ENCODE results near the gene TMEM30A.

The TMEM30A gene

GRCh38 chr6:75300531-75300855 is 15.9 kb upstream of the TMEM30A start:
- H3K27me3 ChIP-seq (ENCODE audit: control insufficient read depth in 3 of 3, insufficient read depth in 3 of 3, low read depth in 1 of 3, low read length in 3 of 3) = no peaks in the 10 kb centered on the region
- no peak for DNase-seq (ENCODE audit: low spot score)
- no peak overlapping the region for H2BK5ac ChIP-seq (ENCODE audit: low read length)
- H3K9me3 ChIP-seq (replicated peaks in 1 of 2; ENCODE audit: control insufficient read depth in 2 of 2, insufficient read depth in 1 of 2, low read depth in 1 of 2, low read length in 2 of 2) = no peaks in the 10 kb centered on the region
- no peak overlapping the region for H3K9ac ChIP-seq (ENCODE audit: low read depth, low read length, poor library complexity)
- no peak overlapping the region for H2AFZ ChIP-seq (ENCODE audit: low read length)
- no peak overlapping the region for H3K27ac ChIP-seq (replicated peaks; ENCODE audit: low read length)
- no peak overlapping the region for H3K18ac ChIP-seq (ENCODE audit: low read length)
- H2BK12ac ChIP-seq (ENCODE audit: low read length) = no peak overlapping the region
- H3K14ac ChIP-seq (ENCODE audit: low read length) = no peak overlapping the region
- H3K79me1 ChIP-seq (ENCODE audit: low read depth, low read length) = no peaks in the 10 kb centered on the region
- no peaks in the 10 kb centered on the region for H3K36me3 ChIP-seq (replicated peaks in 1 of 2; ENCODE audit: control insufficient read depth in 2 of 2, insufficient read depth in 2 of 2, low read length in 2 of 2)
- no peak overlapping the region for H4K8ac ChIP-seq (ENCODE audit: low read depth, low read length)
- H2AK5ac ChIP-seq (ENCODE audit: low read depth, low read length) = no peak overlapping the region
- H2BK15ac ChIP-seq (ENCODE audit: low read length) = no peak overlapping the region
- H2BK120ac ChIP-seq (ENCODE audit: low read depth, low read length) = no peak overlapping the region
- H3K23ac ChIP-seq (ENCODE audit: low read depth, low read length, poor library complexity) = no peak overlapping the region
- WGBS, 2 donors (ENCODE audit: extremely low coverage in 2 of 2, insufficient read length in 2 of 2, insufficient replicate concordance in 1 of 2) = no CpG with 5 or more reads among the region's 1 CpG
- no peak overlapping the region for H3K4me3 ChIP-seq (ENCODE audit: low read length in 2 of 2)
- no peak overlapping the region for H4K91ac ChIP-seq (ENCODE audit: low read depth, low read length, poor library complexity)
- no peak overlapping the region for H3K4ac ChIP-seq (ENCODE audit: low read length)
- no peak overlapping the region for H3K4me2 ChIP-seq (ENCODE audit: insufficient read depth, low read length, poor library complexity, severe bottlenecking)
- H3K4me1 ChIP-seq (ENCODE audit: control insufficient read depth in 2 of 2, insufficient read depth in 1 of 2, low read depth in 1 of 2, low read length in 2 of 2) = peaks cover 0 to 4% of the 10 kb centered on the region in 2 donors

GRCh38 chr6:75299801-75300530 is 15.4 kb upstream of the TMEM30A start:
- Histone ChIP-seq H4K91ac (ENCODE audit: low read depth, low read length, poor library complexity) (no peak overlapping the region), H2AK5ac (ENCODE audit: low read depth, low read length) (no peak overlapping the region), H3K4me2 (ENCODE audit: insufficient read depth, low read length, poor library complexity, severe bottlenecking) (no peak overlapping the region), H2BK120ac (ENCODE audit: low read depth, low read length) (no peak overlapping the region), H3K27ac (replicated peaks; ENCODE audit: low read length) (no peak overlapping the region), H3K18ac (ENCODE audit: low read length) (no peak overlapping the region), H3K4ac (ENCODE audit: low read length) (no peak overlapping the region), H2BK15ac (ENCODE audit: low read length) (no peak overlapping the region), H3K4me3 (ENCODE audit: low read length in 2 of 2) (no peak overlapping the region), H3K4me1 (ENCODE audit: control insufficient read depth in 2 of 2, insufficient read depth in 1 of 2, low read depth in 1 of 2, low read length in 2 of 2) (peaks cover 0 to 4% of the 10 kb centered on the region in 2 donors), H3K9ac (ENCODE audit: low read depth, low read length, poor library complexity) (no peak overlapping the region), H2BK12ac (ENCODE audit: low read length) (no peak overlapping the region), H4K8ac (ENCODE audit: low read depth, low read length) (no peak overlapping the region), H3K27me3 (ENCODE audit: control insufficient read depth in 3 of 3, insufficient read depth in 3 of 3, low read depth in 1 of 3, low read length in 3 of 3) (no peaks in the 10 kb centered on the region), H3K79me1 (ENCODE audit: low read depth, low read length) (no peaks in the 10 kb centered on the region), H3K9me3 (replicated peaks in 1 of 2; ENCODE audit: control insufficient read depth in 2 of 2, insufficient read depth in 1 of 2, low read depth in 1 of 2, low read length in 2 of 2) (no peaks in the 10 kb centered on the region), H2AFZ (ENCODE audit: low read length) (no peak overlapping the region), H3K14ac (ENCODE audit: low read length) (no peak overlapping the region), H3K36me3 (replicated peaks in 1 of 2; ENCODE audit: control insufficient read depth in 2 of 2, insufficient read depth in 2 of 2, low read length in 2 of 2) (no peaks in the 10 kb centered on the region), H2BK5ac (ENCODE audit: low read length) (no peak overlapping the region), H3K23ac (ENCODE audit: low read depth, low read length, poor library complexity) (no peak overlapping the region)
- no peak for DNase-seq (ENCODE audit: low spot score)
- no CpG with 5 or more reads among the region's 2 CpGs for WGBS, 2 donors (ENCODE audit: extremely low coverage in 2 of 2, insufficient read length in 2 of 2, insufficient replicate concordance in 1 of 2)

- Histone ChIP-seq H2AK5ac (ENCODE audit: low read depth, low read length) (no peak overlapping the region), H3K18ac (ENCODE audit: low read length) (no peak overlapping the region), H3K4me2 (ENCODE audit: insufficient read depth, low read length, poor library complexity, severe bottlenecking) (no peak overlapping the region), H3K9ac (ENCODE audit: low read depth, low read length, poor library complexity) (no peak overlapping the region), H2BK120ac (ENCODE audit: low read depth, low read length) (no peak overlapping the region), H3K9me3 (replicated peaks in 1 of 2; ENCODE audit: control insufficient read depth in 2 of 2, insufficient read depth in 1 of 2, low read depth in 1 of 2, low read length in 2 of 2) (no peaks in the 10 kb centered on the region), H4K8ac (ENCODE audit: low read depth, low read length) (no peak overlapping the region), H2BK5ac (ENCODE audit: low read length) (no peak overlapping the region), H3K27me3 (ENCODE audit: control insufficient read depth in 3 of 3, insufficient read depth in 3 of 3, low read depth in 1 of 3, low read length in 3 of 3) (no peaks in the 10 kb centered on the region), H3K27ac (replicated peaks; ENCODE audit: low read length) (no peak overlapping the region), H2AFZ (ENCODE audit: low read length) (no peak overlapping the region), H3K36me3 (replicated peaks in 1 of 2; ENCODE audit: control insufficient read depth in 2 of 2, insufficient read depth in 2 of 2, low read length in 2 of 2) (no peaks in the 10 kb centered on the region), H3K14ac (ENCODE audit: low read length) (no peak overlapping the region), H4K91ac (ENCODE audit: low read depth, low read length, poor library complexity) (no peak overlapping the region), H2BK15ac (ENCODE audit: low read length) (no peak overlapping the region), H3K4me3 (ENCODE audit: low read length in 2 of 2) (no peak overlapping the region), H2BK12ac (ENCODE audit: low read length) (no peak overlapping the region), H3K79me1 (ENCODE audit: low read depth, low read length) (no peaks in the 10 kb centered on the region), H3K4me1 (ENCODE audit: control insufficient read depth in 2 of 2, insufficient read depth in 1 of 2, low read depth in 1 of 2, low read length in 2 of 2) (peaks cover 0 to 4% of the 10 kb centered on the region in 2 donors), H3K23ac (ENCODE audit: low read depth, low read length, poor library complexity) (no peak overlapping the region), H3K4ac (ENCODE audit: low read length) (no peak overlapping the region)
- peak; percentile 68 for DNase-seq (ENCODE audit: low spot score)
- WGBS, 2 donors (ENCODE audit: extremely low coverage in 2 of 2, insufficient read length in 2 of 2, insufficient replicate concordance in 1 of 2) = no CpG with 5 or more reads among the region's 3 CpGs
These were observed 12.5 kb upstream of the TMEM30A start for GRCh38 chr6:75296811-75297779.

- no peak overlapping the region for H3K14ac ChIP-seq (ENCODE audit: low read length)
- no peak overlapping the region for H2BK12ac ChIP-seq (ENCODE audit: low read length)
- H3K36me3 ChIP-seq (replicated peaks in 1 of 2; ENCODE audit: control insufficient read depth in 2 of 2, insufficient read depth in 2 of 2, low read length in 2 of 2) = no peaks in the 10 kb centered on the region
- H3K23ac ChIP-seq (ENCODE audit: low read depth, low read length, poor library complexity) = no peak overlapping the region
- no peak overlapping the region for H3K9ac ChIP-seq (ENCODE audit: low read depth, low read length, poor library complexity)
- H2BK120ac ChIP-seq (ENCODE audit: low read depth, low read length) = no peak overlapping the region
- no peak overlapping the region for H2BK5ac ChIP-seq (ENCODE audit: low read length)
- no peaks in the 10 kb centered on the region for H3K79me1 ChIP-seq (ENCODE audit: low read depth, low read length)
- no peak overlapping the region for H3K27ac ChIP-seq (replicated peaks; ENCODE audit: low read length)
- H3K4ac ChIP-seq (ENCODE audit: low read length) = no peak overlapping the region
- H4K8ac ChIP-seq (ENCODE audit: low read depth, low read length) = no peak overlapping the region
- no peak overlapping the region for H4K91ac ChIP-seq (ENCODE audit: low read depth, low read length, poor library complexity)
- H3K4me2 ChIP-seq (ENCODE audit: insufficient read depth, low read length, poor library complexity, severe bottlenecking) = no peak overlapping the region
- H3K4me3 ChIP-seq (ENCODE audit: low read length in 2 of 2) = no peak overlapping the region
- H3K4me1 ChIP-seq (ENCODE audit: control insufficient read depth in 2 of 2, insufficient read depth in 1 of 2, low read depth in 1 of 2, low read length in 2 of 2) = peaks cover 7 to 17% of the 10 kb centered on the region in 2 donors
- H3K18ac ChIP-seq (ENCODE audit: low read length) = no peak overlapping the region
- no peak overlapping the region for H2AK5ac ChIP-seq (ENCODE audit: low read depth, low read length)
- H3K27me3 ChIP-seq (ENCODE audit: control insufficient read depth in 3 of 3, insufficient read depth in 3 of 3, low read depth in 1 of 3, low read length in 3 of 3) = no peaks in the 10 kb centered on the region
- no CpG with 5 or more reads among the region's 2 CpGs for WGBS, 2 donors (ENCODE audit: extremely low coverage in 2 of 2, insufficient read length in 2 of 2, insufficient replicate concordance in 1 of 2)
- H3K9me3 ChIP-seq (replicated peaks in 1 of 2; ENCODE audit: control insufficient read depth in 2 of 2, insufficient read depth in 1 of 2, low read depth in 1 of 2, low read length in 2 of 2) = no peaks in the 10 kb centered on the region
- H2BK15ac ChIP-seq (ENCODE audit: low read length) = no peak overlapping the region
- no peak overlapping the region for H2AFZ ChIP-seq (ENCODE audit: low read length)
- no peak for DNase-seq (ENCODE audit: low spot score)
These were observed 8.0 kb upstream of the TMEM30A start for GRCh38 chr6:75292555-75292954.

Measured in neuronal stem cell (in vitro differentiated cells).